ENCODE measurements around the gene NOSIP. TPM values are rescaled to one million over a fixed set of nuclear protein-coding genes. Genes with fewer than 3 reads are reported as not detected.

The NOSIP gene
- total and polyA plus RNA-seq, 2 donors = 33.0 to 67.2 TPM

DNA sequence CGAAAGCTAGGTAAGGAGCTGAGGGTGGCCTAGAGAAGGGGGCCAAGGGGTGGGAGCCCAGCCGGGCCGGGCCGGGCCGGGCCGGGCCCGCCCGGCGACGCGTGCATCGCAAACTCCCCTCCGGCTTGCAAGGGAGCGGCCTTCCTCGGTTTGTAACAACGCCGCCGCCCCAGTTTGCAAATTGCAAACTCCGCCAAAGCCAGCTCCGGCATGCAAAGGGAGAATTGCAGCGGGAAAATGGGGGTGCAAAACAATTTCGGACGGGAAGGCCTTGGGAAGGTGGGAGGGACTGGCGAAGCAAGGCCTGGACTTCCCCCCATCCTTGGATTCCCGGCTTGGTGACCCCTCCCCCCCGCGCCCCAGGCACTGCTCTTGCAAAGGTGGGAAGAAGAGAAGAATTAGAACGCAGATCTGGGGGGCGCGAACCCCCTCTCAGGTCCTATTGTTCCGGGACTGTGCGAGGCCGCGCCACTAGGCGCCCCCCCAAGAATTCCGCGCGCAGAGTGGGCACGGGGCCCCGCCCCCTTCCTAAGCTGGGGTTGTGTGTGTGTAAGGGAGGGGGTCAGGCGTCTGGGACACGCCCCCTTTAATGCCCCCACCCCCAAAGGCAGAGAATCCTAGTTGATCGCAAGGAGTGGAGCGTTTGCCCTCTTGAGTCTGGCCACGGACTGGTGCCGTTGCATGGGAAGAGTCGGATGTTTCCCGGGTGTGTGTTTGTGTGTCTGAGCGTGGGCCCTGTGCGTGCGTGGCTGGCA is 11.6 kb upstream of the NOSIP start:
- no peaks in the 10 kb centered on the region for H3K4me1 ChIP-seq (ENCODE audit: insufficient read depth)
- peaks cover 2% of the 10 kb centered on the region for H3K36me3 ChIP-seq (ENCODE audit: insufficient read depth)
- H3K27ac ChIP-seq (ENCODE audit: low read depth) = no peak overlapping the region
- peak overlapping the region; percentile 94 for H3K4me3 ChIP-seq (ENCODE audit: low read depth, low read length)
- WGBS = under 1% methylated on average over 51 of the region's 51 CpGs
- DNase-seq (ENCODE audit: extremely low spot score) = no peak

DNA sequence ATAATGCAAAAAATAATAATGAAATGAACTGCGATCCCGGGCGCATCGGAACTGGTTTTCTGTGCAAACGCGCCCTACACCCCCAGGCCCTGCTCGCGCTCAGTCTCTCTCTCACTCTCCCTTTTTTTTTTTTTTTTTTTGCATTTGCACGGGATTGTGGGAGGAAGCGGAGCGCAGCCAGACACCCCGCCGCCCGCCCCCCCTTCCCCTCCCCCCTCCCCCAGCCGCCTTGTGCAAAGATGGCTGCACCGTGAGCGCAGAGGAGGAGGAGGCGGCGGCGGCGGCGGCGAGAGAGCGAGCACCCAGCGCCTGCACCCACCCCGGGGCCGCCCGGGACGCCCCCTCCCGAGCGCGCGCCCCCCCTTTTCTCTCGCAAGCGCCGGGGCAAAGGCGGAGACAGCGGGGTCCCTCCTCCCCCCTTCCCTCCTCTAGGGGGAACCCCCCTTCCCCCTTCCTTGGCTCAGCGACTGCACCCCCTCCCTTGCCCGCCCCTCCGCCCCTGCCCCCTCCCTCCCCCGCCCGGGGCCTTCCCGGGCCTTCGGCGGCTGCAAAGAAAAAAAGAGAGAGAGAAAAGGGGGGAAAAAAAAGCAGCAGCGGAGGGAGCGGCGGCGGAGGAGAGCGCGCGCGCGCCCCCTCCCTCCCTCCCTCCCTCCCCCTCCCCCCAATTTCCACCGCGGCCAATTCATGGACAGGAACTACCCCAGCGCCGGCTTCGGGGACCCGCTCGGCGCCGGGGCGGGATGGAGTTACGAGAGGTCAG is 10.8 kb upstream of the NOSIP start, which contains the start of gene PRR12:
Gene PRR12 (plus strand): TSS at position 212 of the 760 bp plus-strand sequence. CDS start 473 bp downstream, at position 685.
- H3K4me3 ChIP-seq (ENCODE audit: low read depth, low read length) = peak within 1 kb of the TSS; percentile 94
- WGBS = 1% methylated on average over 59 of the region's 66 CpGs
- peak within 1 kb of the TSS; percentile 77 for H3K27ac ChIP-seq (ENCODE audit: low read depth)
- peaks cover 2% of the 10 kb centered on the region for H3K36me3 ChIP-seq (ENCODE audit: insufficient read depth)
- no peaks in the 10 kb centered on the region for H3K4me1 ChIP-seq (ENCODE audit: insufficient read depth)
- DNase-seq (ENCODE audit: extremely low spot score) = no peak

DNA sequence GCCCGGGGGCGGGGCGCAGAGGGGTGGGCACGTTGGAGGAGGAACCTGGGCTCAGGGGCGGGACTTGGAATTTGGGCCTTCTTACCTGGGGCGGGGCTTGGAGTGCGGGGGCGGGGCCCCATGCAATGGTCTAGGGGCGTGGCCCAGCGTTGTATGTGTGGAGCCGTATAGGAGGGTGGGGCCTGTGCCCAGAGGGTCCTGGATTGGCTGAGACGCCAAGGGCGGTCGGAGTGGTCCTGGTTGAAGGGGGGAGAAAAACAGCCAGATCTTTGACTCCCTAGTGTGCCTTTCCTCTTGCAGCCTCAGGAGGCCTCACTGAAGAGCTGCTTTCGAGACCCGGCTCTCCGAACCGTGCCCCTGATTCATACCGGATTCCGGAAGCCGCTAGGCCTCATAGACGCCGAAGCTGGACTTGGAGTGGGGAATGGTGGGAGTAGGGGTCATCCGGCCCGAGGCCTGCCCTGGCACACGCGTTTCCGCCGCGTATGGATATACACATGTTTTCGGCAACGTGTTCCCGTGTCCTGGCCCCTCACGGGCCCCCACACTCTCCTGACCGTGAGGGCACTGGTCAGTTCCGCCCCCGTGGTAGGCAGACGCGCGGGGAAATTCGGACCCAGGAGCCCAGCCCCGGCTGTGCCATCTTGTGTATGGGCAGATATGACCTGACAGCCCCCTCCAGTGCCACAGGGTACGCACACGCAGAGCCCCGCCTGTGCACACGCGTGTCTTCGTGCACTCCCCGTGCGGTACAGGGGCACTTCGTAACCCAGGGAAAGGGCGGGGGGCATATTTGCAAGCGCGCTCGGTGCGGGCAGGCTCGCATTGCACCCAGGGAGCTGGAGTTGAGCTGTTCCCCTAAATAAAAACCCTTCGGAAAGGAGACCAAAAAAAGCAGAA is 10.0 kb upstream of the NOSIP start:
- WGBS = under 1% methylated on average over 58 of the region's 58 CpGs
- Histone ChIP-seq H3K27ac (ENCODE audit: low read depth) (peak overlapping the region; percentile 77), H3K4me3 (ENCODE audit: low read depth, low read length) (peak overlapping the region; percentile 94), H3K36me3 (ENCODE audit: insufficient read depth) (peaks cover 2% of the 10 kb centered on the region), H3K4me1 (ENCODE audit: insufficient read depth) (no peaks in the 10 kb centered on the region)
- peak; percentile 92 for DNase-seq (ENCODE audit: extremely low spot score)

DNA sequence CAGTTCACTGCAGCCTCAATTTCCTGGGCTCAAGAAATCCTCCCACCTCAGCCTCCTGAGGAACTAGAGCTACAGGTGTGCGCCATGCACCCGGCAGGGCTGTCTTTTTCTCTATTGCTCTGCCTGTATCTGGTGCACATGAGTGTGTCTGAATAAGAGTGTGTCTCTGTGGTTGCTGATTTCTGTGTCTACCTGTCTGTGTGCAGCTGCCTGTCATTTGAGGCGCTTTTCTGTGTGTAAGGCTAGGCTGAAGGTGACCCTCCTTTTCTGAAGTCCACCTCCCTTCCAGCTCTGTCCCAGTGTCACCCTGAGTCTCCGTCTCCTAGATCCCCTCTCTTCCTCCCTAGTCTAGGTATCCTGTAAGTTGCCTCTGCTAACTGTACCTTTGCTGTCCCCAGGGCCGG is 9.1 kb upstream of the NOSIP start:
- no peak for DNase-seq (ENCODE audit: extremely low spot score)
- Histone ChIP-seq H3K36me3 (ENCODE audit: insufficient read depth) (peaks cover 2% of the 10 kb centered on the region), H3K4me3 (ENCODE audit: low read depth, low read length) (no peak overlapping the region)

DNA sequence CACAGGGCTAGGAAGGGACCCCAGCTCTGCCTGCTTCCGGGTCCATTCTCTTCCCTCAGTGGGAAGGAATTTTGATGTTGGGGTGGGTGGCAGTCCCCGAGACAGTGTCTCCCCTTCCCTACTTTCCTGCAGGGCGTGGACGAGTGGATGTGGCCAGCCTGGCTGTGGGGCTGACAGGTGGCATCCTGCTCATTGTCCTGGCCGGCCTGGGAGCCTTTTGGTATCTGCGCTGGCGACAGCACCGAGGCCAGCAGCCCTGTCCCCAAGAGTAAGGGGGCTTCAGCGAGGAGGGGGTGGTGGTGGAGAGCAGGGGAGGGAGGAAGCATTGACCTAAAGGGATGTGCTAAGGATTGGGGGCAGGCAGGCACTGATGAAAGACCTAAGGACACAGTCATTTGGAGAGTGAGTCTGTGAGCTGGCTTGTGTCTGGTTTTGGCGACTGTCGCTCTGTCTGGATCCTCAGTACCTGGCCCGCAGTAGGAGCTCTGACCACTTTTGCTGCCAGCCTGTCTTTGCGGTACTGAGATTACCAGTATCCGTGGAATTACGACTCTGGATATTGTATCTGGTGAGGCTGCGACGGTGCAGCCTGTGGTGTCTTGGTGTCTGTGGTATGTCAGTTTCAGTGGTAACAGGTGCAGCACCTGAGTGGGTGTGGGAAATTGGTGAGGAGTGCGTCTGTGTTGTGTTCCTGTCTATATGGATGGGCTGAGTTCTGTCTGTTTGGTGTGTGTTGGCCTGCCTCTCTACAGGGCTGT is 8.2 kb upstream of the NOSIP start:
- no peak overlapping the region for H3K4me3 ChIP-seq (ENCODE audit: low read depth, low read length)
- WGBS = 69% methylated on average over 18 of the region's 18 CpGs
- no peak overlapping the region for H3K27ac ChIP-seq (ENCODE audit: low read depth)
- H3K4me1 ChIP-seq (ENCODE audit: insufficient read depth) = no peaks in the 10 kb centered on the region
- no peaks in the 10 kb centered on the region for H3K36me3 ChIP-seq (ENCODE audit: insufficient read depth)
- no peak for DNase-seq (ENCODE audit: extremely low spot score)

More for the DNA sequence above, 9.1 kb upstream of the NOSIP start:
- 53% methylated on average over 5 of the region's 5 CpGs for WGBS
- no peak overlapping the region for H3K27ac ChIP-seq (ENCODE audit: low read depth)
- no peaks in the 10 kb centered on the region for H3K4me1 ChIP-seq (ENCODE audit: insufficient read depth)

DNA sequence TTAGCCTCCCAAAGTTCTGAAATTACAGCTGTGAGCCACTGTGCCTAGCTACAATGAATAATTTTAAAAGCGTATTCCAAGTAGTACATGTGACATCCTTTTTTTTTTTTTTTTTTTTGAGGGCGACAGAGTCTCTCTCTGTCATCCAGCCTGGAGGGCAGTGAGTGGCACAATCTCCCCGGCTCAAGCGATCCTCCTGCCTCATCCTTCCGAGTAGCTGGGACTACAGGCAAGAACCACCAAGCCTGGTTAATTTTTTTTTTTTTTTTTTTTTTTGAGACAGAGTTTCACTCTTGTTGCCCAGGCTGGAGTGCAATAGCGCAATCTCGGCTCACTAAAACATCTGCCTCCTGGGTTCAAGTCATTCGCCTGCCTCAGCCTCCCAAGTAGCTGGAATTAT is 6.9 kb upstream of the NOSIP start:
- WGBS = 83% methylated on average over 8 of the region's 8 CpGs

DNA sequence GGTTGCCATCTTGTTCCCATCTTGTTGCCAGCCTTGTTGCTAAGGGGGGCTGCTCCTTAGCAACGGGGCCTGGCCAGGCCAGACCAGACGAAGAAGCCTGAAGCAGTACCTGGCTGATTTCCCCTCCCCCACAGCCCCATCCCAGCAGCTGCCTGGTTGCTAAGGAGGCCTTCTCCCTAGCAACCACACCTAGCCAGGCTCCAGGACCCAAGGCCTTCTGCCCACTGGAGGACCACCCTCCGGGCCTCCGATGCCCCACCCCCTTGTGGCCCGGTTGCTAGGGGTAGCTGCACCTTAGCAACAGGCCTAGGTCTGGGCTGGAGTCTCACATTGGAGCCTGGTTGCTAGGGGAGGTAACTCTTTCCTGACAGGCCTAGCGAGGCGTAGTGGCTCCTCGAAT is 4.7 kb upstream of the NOSIP start:
- no peaks in the 10 kb centered on the region for H3K36me3 ChIP-seq (ENCODE audit: insufficient read depth)
- no peak overlapping the region for H3K4me3 ChIP-seq (ENCODE audit: low read depth, low read length)
- no peak for DNase-seq (ENCODE audit: extremely low spot score)
- WGBS = 40% methylated on average over 8 of the region's 8 CpGs
- H3K27ac ChIP-seq (ENCODE audit: low read depth) = no peak overlapping the region
- H3K4me1 ChIP-seq (ENCODE audit: insufficient read depth) = no peaks in the 10 kb centered on the region

More for the DNA sequence above, 6.9 kb upstream of the NOSIP start:
- H3K36me3 ChIP-seq (ENCODE audit: insufficient read depth) = no peaks in the 10 kb centered on the region
- H3K27ac ChIP-seq (ENCODE audit: low read depth) = no peak overlapping the region
- no peak overlapping the region for H3K4me3 ChIP-seq (ENCODE audit: low read depth, low read length)
- H3K4me1 ChIP-seq (ENCODE audit: insufficient read depth) = no peaks in the 10 kb centered on the region
- no peak for DNase-seq (ENCODE audit: extremely low spot score)

DNA sequence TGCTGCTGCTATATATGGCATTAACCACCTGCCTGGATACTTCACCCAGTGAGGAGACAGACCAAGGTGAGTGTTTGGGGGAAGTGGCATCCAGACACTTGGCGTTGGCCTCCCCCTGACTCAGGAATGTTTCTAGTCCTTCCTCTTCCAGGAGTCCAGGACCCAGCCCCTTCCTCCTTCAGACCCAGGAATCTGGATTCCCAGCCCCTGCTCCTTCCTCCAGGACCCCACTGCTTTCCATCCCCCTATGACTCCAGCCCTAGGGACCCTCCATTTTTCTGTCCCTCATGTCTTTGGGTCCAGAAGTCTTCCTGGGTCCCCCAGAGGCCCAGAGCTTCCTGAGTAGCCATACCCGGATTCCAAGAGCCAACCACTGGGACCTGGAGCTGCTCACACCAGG is 2.9 kb upstream of the NOSIP start:
- Histone ChIP-seq H3K4me1 (ENCODE audit: insufficient read depth) (no peaks in the 10 kb centered on the region), H3K4me3 (ENCODE audit: low read depth, low read length) (no peak overlapping the region), H3K27ac (ENCODE audit: low read depth) (no peak overlapping the region), H3K36me3 (ENCODE audit: insufficient read depth) (no peaks in the 10 kb centered on the region)
- 48% methylated on average over 2 of the region's 2 CpGs for WGBS
- DNase-seq (ENCODE audit: extremely low spot score) = no peak

DNA sequence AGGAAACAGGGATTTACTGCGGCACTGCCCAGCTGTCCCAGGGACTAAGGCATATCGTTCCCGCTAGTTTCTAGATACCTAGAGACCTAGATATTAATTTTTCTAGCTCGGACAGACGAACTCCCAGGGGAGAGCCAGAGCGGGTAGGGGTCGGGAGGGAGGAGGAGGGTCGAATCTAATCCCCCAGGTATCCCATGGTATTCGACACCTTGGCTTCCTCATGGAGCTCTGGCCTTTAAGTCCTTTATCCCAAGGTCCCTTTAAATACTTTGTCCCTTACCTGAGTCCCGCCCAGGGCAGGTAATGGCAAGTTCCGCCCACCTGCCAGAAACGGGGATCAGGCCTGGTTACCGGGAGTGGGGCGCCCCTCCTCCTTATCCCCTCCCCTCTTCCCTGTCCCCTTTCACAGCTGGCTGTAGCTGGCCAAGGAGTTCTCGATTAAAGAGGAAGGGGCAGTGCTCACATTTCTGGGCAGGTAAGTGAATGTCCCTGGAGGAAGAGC is 702 bp upstream of the NOSIP start, which contains the start of gene PRRG2:
Gene PRRG2 (plus strand): TSS at position 310 of the 502 bp plus-strand sequence. CDS start 1,904 bp downstream, outside the sequence.
- Histone ChIP-seq H3K36me3 (ENCODE audit: insufficient read depth) (no peaks in the 10 kb centered on the region), H3K4me3 (ENCODE audit: low read depth, low read length) (peak within 1 kb of the TSS; percentile 53), H3K27ac (ENCODE audit: low read depth) (peak within 1 kb of the TSS; percentile 26), H3K4me1 (ENCODE audit: insufficient read depth) (no peaks in the 10 kb centered on the region)
- no peak for DNase-seq (ENCODE audit: extremely low spot score)
- 23% methylated on average over 15 of the region's 15 CpGs for WGBS

DNA sequence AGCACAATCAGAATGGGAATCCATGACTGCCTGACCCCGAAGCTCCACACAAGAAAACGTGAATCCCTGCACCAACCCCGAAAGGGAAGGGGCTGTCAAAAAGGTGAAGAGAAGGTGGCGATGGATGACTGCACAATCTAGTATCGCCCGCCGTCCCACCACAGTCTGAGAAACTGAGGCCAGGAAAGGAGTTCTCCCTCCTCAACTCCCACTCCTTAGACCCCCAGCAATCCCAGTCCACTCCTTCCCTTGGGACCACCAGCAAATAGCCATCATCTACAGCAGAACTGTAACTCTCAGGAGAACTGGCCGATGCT is 451 bp downstream of the NOSIP start:
- under 1% methylated on average over 8 of the region's 8 CpGs for WGBS

DNA sequence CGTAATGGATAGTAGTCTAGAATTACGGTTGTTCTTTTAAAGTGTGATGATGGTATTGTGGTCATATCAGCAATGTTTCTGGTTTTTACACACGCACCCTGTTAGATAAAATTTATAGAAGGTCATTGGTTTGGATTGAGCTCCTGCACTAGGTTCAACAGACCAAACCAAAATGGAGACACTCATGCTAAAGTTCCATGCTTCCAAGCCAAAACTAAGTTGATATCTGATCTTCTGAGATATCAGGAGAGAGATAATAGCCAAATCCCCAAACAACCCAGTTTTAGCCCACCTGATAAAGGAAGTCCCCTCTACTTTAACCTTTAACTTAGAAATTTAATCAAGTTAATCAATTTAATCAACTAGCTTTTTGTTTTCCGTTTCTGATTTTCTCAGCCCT is 1.2 kb downstream of the NOSIP start:
- no peaks in the 10 kb centered on the region for H3K36me3 ChIP-seq (ENCODE audit: insufficient read depth)
- 74% methylated on average over 4 of the region's 4 CpGs for WGBS
- H3K27ac ChIP-seq (ENCODE audit: low read depth) = no peak overlapping the region
- no peaks in the 10 kb centered on the region for H3K4me1 ChIP-seq (ENCODE audit: insufficient read depth)
- DNase-seq (ENCODE audit: extremely low spot score) = no peak
- no peak overlapping the region for H3K4me3 ChIP-seq (ENCODE audit: low read depth, low read length)

More for the DNA sequence above, 451 bp downstream of the NOSIP start:
- no peaks in the 10 kb centered on the region for H3K36me3 ChIP-seq (ENCODE audit: insufficient read depth)
- peak overlapping the region; percentile 53 for H3K4me3 ChIP-seq (ENCODE audit: low read depth, low read length)
- no peak for DNase-seq (ENCODE audit: extremely low spot score)
- H3K27ac ChIP-seq (ENCODE audit: low read depth) = peak overlapping the region; percentile 35
- no peaks in the 10 kb centered on the region for H3K4me1 ChIP-seq (ENCODE audit: insufficient read depth)

DNA sequence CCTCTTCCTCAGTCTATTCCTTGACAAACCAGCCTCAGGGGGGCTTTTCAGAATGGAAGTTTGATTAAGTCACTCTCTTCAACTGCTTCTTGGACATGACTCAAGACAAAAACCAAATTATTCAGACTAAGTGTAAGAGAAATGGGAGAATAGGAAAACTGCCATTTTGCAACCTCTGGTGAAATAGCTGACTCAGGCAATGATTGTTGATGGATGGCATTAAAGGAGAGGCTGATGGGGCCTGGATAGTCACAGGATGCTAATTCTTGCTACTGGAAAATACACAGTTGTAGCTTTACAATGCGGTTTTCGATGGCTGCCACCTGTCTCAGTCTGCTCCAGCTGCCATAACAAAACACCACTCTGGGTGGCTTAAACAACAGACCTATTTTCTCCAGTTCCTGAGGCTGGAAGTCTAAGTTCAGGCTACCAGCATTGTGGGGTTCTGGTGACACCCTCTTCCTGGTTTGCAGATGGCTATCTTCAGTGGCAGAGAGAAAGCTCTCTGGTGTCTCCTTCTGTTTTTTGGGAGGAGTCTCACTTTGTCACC is 6.1 kb downstream of the NOSIP start:
- Histone ChIP-seq H3K27ac (ENCODE audit: low read depth) (no peak overlapping the region), H3K4me1 (ENCODE audit: insufficient read depth) (no peaks in the 10 kb centered on the region), H3K36me3 (ENCODE audit: insufficient read depth) (no peaks in the 10 kb centered on the region), H3K4me3 (ENCODE audit: low read depth, low read length) (no peak overlapping the region)
- 90% methylated on average over 2 of the region's 2 CpGs for WGBS
- no peak for DNase-seq (ENCODE audit: extremely low spot score)
